ENCODE results near the gene PER1. TPM values are rescaled to one million over a fixed set of nuclear protein-coding genes. Genes with fewer than 3 reads are reported as not detected.

Gene PER1
- total and polyA plus RNA-seq, 2 of the 13 experiments (the other 11 are each of a cell fraction or from before 2014, with no cell fraction given) = 2.6 to 3.6 TPM

DNA sequence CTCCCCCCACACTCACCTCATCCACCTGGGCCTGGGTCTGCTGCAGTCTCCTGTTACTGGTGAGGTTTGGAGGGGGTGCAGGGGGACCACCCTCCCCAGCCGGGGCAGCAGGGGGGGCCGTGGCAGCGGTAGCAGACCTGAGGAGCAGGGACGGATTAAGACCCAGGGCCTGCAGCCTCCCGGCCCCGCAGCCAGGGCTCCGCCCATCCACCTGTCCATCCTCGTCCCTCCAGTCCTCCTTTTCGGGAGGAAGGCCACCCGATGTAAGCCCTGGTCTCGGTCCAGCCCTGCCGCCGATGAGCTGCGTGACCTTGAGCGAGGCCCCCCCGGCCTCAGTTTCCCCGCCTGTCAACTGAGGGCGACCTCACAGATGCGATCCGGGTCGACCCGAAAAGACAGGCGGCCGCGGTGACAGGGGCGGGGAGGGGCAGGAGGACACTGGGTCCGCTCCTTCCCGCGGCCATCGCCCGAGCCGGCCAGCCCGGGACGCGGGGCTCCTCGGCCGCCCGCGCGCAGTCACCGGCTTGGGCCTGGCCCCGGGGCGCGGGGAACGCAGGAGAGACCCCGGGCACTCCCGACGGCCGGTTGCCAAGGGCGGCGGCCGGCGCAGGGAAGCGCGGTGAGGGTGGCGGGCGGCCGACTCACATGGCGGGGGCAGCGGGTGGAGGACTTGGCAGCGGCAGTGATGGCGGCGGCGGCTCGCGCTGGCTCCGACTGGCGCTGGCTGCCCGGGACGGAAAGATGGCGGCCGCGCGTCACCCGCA is 10.2 kb upstream of the PER1 start, which contains the start of gene VAMP2 (continued):
- TF ChIP-seq PAWR (CRISPR knock-in tag; IDR thresholded peaks at IDR 0.05; ENCODE audit: borderline replicate concordance) (no peak), RAD51 (IDR thresholded peaks at IDR 0.05; ENCODE audit: borderline replicate concordance) (no peak), ZSCAN29 (CRISPR knock-in tag; conservative IDR thresholded peaks at IDR 0.05) (no peak), KAT7 (CRISPR knock-in tag; IDR thresholded peaks at IDR 0.05; ENCODE audit: borderline replicate concordance) (peak; percentile 57; the same call in 1 of the 2 replicates), ZMYM3 (CRISPR knock-in tag; IDR thresholded peaks at IDR 0.05) (no peak), POLR2A (IDR thresholded peaks at IDR 0.05; ENCODE audit: insufficient read depth in 1 of 2, low read depth in 2 of 2, low read length in 2 of 2) (peak in 1 of 2 experiments; percentile 75; a peak in 3 of 4 replicates), NCOA1 (CRISPR knock-in tag; IDR thresholded peaks at IDR 0.05) (no peak), RAD21 (CRISPR knock-in tag; IDR thresholded peaks at IDR 0.05) (peak; percentile 28; the same call in 1 of the 2 replicates), ASH2L (IDR thresholded peaks at IDR 0.05; ENCODE audit: insufficient read length, low read depth, low read length) (peak; percentile 52), ARNT2 (CRISPR knock-in tag; IDR thresholded peaks at IDR 0.05; ENCODE audit: low read depth) (peak; percentile 55; the same call in 1 of the 2 replicates), MAFG (CRISPR knock-in tag; IDR thresholded peaks at IDR 0.05) (peak; percentile 15; the same call in 1 of the 2 replicates), SRY (CRISPR knock-in tag; IDR thresholded peaks at IDR 0.05) (no peak; the same call in 1 of the 2 replicates), JUNB (CRISPR knock-in tag; IDR thresholded peaks at IDR 0.05; ENCODE audit: borderline replicate concordance) (no peak)
- TF ChIP-seq, protein P1, sequence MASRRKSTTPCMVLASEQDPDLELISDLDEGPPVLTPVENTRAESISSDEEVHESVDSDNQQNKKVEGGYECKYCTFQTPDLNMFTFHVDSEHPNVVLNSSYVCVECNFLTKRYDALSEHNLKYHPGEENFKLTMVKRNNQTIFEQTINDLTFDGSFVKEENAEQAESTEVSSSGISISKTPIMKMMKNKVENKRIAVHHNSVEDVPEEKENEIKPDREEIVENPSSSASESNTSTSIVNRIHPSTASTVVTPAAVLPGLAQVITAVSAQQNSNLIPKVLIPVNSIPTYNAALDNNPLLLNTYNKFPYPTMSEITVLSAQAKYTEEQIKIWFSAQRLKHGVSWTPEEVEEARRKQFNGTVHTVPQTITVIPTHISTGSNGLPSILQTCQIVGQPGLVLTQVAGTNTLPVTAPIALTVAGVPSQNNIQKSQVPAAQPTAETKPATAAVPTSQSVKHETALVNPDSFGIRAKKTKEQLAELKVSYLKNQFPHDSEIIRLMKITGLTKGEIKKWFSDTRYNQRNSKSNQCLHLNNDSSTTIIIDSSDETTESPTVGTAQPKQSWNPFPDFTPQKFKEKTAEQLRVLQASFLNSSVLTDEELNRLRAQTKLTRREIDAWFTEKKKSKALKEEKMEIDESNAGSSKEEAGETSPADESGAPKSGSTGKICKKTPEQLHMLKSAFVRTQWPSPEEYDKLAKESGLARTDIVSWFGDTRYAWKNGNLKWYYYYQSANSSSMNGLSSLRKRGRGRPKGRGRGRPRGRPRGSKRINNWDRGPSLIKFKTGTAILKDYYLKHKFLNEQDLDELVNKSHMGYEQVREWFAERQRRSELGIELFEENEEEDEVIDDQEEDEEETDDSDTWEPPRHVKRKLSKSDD (CRISPR knock-in tag; IDR thresholded peaks at IDR 0.05; ENCODE audit: low read depth) = peak; percentile 54; the same call in 1 of the 2 replicates
- TF ChIP-seq, protein P2, sequence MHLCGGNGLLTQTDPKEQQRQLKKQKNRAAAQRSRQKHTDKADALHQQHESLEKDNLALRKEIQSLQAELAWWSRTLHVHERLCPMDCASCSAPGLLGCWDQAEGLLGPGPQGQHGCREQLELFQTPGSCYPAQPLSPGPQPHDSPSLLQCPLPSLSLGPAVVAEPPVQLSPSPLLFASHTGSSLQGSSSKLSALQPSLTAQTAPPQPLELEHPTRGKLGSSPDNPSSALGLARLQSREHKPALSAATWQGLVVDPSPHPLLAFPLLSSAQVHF (CRISPR knock-in tag; IDR thresholded peaks at IDR 0.05) = peak; percentile 14; the same call in 1 of the 2 replicates
- TF ChIP-seq, protein P3, sequence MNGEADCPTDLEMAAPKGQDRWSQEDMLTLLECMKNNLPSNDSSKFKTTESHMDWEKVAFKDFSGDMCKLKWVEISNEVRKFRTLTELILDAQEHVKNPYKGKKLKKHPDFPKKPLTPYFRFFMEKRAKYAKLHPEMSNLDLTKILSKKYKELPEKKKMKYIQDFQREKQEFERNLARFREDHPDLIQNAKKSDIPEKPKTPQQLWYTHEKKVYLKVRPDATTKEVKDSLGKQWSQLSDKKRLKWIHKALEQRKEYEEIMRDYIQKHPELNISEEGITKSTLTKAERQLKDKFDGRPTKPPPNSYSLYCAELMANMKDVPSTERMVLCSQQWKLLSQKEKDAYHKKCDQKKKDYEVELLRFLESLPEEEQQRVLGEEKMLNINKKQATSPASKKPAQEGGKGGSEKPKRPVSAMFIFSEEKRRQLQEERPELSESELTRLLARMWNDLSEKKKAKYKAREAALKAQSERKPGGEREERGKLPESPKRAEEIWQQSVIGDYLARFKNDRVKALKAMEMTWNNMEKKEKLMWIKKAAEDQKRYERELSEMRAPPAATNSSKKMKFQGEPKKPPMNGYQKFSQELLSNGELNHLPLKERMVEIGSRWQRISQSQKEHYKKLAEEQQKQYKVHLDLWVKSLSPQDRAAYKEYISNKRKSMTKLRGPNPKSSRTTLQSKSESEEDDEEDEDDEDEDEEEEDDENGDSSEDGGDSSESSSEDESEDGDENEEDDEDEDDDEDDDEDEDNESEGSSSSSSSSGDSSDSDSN (CRISPR knock-in tag; IDR thresholded peaks at IDR 0.05) = peak; percentile 38; the same call in 1 of the 2 replicates
- TF ChIP-seq, protein P4, sequence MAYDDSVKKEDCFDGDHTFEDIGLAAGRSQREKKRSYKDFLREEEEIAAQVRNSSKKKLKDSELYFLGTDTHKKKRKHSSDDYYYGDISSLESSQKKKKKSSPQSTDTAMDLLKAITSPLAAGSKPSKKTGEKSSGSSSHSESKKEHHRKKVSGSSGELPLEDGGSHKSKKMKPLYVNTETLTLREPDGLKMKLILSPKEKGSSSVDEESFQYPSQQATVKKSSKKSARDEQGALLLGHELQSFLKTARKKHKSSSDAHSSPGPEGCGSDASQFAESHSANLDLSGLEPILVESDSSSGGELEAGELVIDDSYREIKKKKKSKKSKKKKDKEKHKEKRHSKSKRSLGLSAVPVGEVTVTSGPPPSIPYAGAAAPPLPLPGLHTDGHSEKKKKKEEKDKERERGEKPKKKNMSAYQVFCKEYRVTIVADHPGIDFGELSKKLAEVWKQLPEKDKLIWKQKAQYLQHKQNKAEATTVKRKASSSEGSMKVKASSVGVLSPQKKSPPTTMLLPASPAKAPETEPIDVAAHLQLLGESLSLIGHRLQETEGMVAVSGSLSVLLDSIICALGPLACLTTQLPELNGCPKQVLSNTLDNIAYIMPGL (CRISPR knock-in tag; IDR thresholded peaks at IDR 0.05; ENCODE audit: borderline replicate concordance in 1 of 2, low read depth in 1 of 2) = peak; percentile 17 to 37; a peak in 2 of 4 replicates
- TF ChIP-seq, protein P5, sequence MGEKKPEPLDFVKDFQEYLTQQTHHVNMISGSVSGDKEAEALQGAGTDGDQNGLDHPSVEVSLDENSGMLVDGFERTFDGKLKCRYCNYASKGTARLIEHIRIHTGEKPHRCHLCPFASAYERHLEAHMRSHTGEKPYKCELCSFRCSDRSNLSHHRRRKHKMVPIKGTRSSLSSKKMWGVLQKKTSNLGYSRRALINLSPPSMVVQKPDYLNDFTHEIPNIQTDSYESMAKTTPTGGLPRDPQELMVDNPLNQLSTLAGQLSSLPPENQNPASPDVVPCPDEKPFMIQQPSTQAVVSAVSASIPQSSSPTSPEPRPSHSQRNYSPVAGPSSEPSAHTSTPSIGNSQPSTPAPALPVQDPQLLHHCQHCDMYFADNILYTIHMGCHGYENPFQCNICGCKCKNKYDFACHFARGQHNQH (CRISPR knock-in tag; IDR thresholded peaks at IDR 0.05) = no peak
- TF ChIP-seq, protein P6, sequence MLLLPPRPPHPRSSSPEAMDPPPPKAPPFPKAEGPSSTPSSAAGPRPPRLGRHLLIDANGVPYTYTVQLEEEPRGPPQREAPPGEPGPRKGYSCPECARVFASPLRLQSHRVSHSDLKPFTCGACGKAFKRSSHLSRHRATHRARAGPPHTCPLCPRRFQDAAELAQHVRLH (CRISPR knock-in tag; IDR thresholded peaks at IDR 0.05; ENCODE audit: borderline replicate concordance, low read depth) = no peak

Measured in HepG2 (cell line).